HEK293T (cell line): Measurements from ENCODE around the gene AKAP4.
A peak's percentile ranks its signal among the peaks of the same experiment; 100 is the strongest.

Experiments
- ARNT ChIP-seq: fragments of 450-650 bp; IDR thresholded peaks from 2 replicates; pipeline ENCODE4 v1.6.1; 2017; ENCODE audit warnings: mild to moderate bottlenecking
- BHLHE40 ChIP-seq: fragments of 450-650 bp; IDR thresholded peaks from 2 replicates; pipeline ENCODE4 v1.6.1; 2016; ENCODE audit warnings: mild to moderate bottlenecking, moderate library complexity, borderline replicate concordance
- CTBP1 ChIP-seq: fragments of 450-650 bp; IDR thresholded peaks from 2 replicates; pipeline ENCODE4 v1.6.1; 2016; ENCODE audit warnings: borderline replicate concordance
- ELF4 ChIP-seq: fragments of 450-650 bp; IDR thresholded peaks from 2 replicates; pipeline ENCODE4 v1.6.1; 2017; ENCODE audit warnings: antibody characterized with exemption
- FOXA1 ChIP-seq: fragments of 450-650 bp; IDR thresholded peaks from 2 replicates; pipeline ENCODE4 v1.6.1; 2016; ENCODE audit warnings: mild to moderate bottlenecking
- FOXM1 ChIP-seq: fragments of 450-650 bp; IDR thresholded peaks from 2 replicates; pipeline ENCODE4 v1.6.1; 2017; ENCODE audit warnings: mild to moderate bottlenecking, borderline replicate concordance
- SUZ12 ChIP-seq: fragments of 450-650 bp; IDR thresholded peaks from 2 replicates; pipeline ENCODE4 v1.6.1; 2016; ENCODE audit warnings: mild to moderate bottlenecking
- ZNF384 ChIP-seq: fragments of 450-650 bp; IDR thresholded peaks from 2 replicates; pipeline ENCODE4 v1.6.1; 2016
- TF ChIP-seq, protein P1 (sequence below): fragments of 450-650 bp; IDR thresholded peaks from 2 replicates; pipeline ENCODE4 v1.6.1; 2016

DNA sequence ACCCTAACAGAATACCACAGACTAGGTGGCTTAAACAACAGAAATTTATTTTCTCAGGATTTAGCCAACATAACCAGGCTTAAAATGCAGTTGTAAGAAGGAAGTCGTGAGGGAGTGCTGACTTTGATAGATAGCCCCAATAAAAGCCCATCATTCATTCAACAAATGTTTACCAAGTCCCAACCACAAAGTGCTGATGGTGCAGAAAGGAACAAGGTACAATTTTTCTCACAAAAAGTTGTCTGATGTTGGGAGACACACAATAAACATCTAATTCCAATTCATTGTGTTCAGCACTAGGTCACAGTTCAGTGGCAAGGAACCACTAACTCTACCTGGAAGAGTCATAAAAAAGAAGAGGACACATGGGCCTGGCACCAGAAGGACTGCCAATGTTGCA, 42.2 kb downstream of the AKAP4 start:
- TF ChIP-seq FOXA1: no peak
- TF ChIP-seq BHLHE40: no peak
- no peak for TF ChIP-seq ZNF384
- TF ChIP-seq CTBP1: no peak
- TF ChIP-seq, protein P1, sequence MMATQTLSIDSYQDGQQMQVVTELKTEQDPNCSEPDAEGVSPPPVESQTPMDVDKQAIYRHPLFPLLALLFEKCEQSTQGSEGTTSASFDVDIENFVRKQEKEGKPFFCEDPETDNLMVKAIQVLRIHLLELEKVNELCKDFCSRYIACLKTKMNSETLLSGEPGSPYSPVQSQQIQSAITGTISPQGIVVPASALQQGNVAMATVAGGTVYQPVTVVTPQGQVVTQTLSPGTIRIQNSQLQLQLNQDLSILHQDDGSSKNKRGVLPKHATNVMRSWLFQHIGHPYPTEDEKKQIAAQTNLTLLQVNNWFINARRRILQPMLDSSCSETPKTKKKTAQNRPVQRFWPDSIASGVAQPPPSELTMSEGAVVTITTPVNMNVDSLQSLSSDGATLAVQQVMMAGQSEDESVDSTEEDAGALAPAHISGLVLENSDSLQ: 0 out of 2 replicates have a peak, but pooled peaks have one; percentile 38
- no peak for TF ChIP-seq FOXM1
- TF ChIP-seq SUZ12: no peak
- TF ChIP-seq ELF4: no peak
- TF ChIP-seq ARNT: no peak
